GM12878 (cell line): ENCODE results near the gene TOMM22. TPM values are rescaled to one million over a fixed set of nuclear protein-coding genes. Genes with fewer than 3 reads are reported as not detected.

ENCODE experiments used
- BACH1 ChIP-seq: fragments of 450-650 bp; IDR thresholded peaks from 2 replicates; pipeline ENCODE4 v1.6.1; 2017; ENCODE audit warnings: mild to moderate bottlenecking, borderline replicate concordance
- CHD1 ChIP-seq: IDR thresholded peaks from 2 replicates; pipeline ENCODE4 v1.6.1; 2012; ENCODE audit warnings: low read depth, low read length, improper control_type of control experiment
- FOXK2 ChIP-seq: fragments of 450-650 bp; IDR thresholded peaks from 2 replicates; pipeline ENCODE4 v1.6.1; 2017; ENCODE audit warnings: mild to moderate bottlenecking, moderate library complexity
- POLR2AphosphoS5 ChIP-seq: IDR thresholded peaks from 2 replicates; pipeline ENCODE4 v1.6.1; 2011; ENCODE audit warnings: mild to moderate bottlenecking, low read length, inconsistent platforms
- PRDM15 ChIP-seq: fragments of 450-650 bp; formaldehyde crosslinking; IDR thresholded peaks from 2 replicates; pipeline ENCODE4 v1.4.0; 2020; ENCODE audit warnings: mild to moderate bottlenecking, moderate library complexity
- RFX5 ChIP-seq: IDR thresholded peaks from 2 replicates; pipeline ENCODE4 v1.6.1; 2011; ENCODE audit warnings: low read depth, low read length, improper control_type of control experiment
- RUNX3 ChIP-seq: IDR thresholded peaks from 2 replicates; pipeline ENCODE4 v1.6.1; 2012; ENCODE audit warnings: low read length, inconsistent platforms
- SREBF1 ChIP-seq: IDR thresholded peaks from 2 replicates; pipeline ENCODE4 v1.6.1; 2012; ENCODE audit warnings: mild to moderate bottlenecking, low read length
- TCF12 ChIP-seq: IDR thresholded peaks from 2 replicates; pipeline ENCODE4 v1.6.1; 2011; ENCODE audit warnings: low read depth, mild to moderate bottlenecking, low read length
- ZBED1 ChIP-seq: IDR thresholded peaks from 2 replicates; pipeline ENCODE4 v1.6.1; 2016; ENCODE audit warnings: borderline replicate concordance
- polyA plus RNA-seq, 11 experiments: library from polyadenylated mRNA; depleted of rRNA in 4 of 11; unstranded in 6 of 11; stranded (reverse) in 5 of 11; fragments of >200 nt; fragmentation: Nextera tagmentation in 4 of 11; fragmentation: Illumina TruSeq in 1 of 11; extraction: Ambion mirVana in 4 of 11; extraction: Trizol in 1 of 11; gene quantifications; 1 replicate in 1 of 11; 2 replicates in 10 of 11; pipeline versions ENCODE4 v1.2.1 to v1.2.3, GENCODE V29; 2011 to 2016; ENCODE audit warnings: inconsistent platforms in 2 of 11, missing spikeins in 2 of 11, low read depth in 1 of 11
- total RNA-seq, 4 experiments: library from RNA; depleted of rRNA in 3 of 4; stranded (reverse); fragments of >200 nt in 3 of 4; fragmentation: Illumina TruSeq in 1 of 4; extraction: Trizol in 1 of 4; gene quantifications; 2 replicates each; pipeline versions ENCODE4 v1.2.1 to v1.2.3, GENCODE V29; 2013 to 2021
- TF ChIP-seq, protein P1 (sequence below): IDR thresholded peaks from 2 replicates; pipeline ENCODE4 v1.6.1; 2012; ENCODE audit warnings: low read depth, low read length, improper control_type of control experiment
- TF ChIP-seq, protein P2 (sequence below): IDR thresholded peaks from 2 replicates; pipeline ENCODE4 v1.6.1; 2012; ENCODE audit warnings: mild to moderate bottlenecking, low read depth, low read length
- TF ChIP-seq, protein P3 (sequence below): fragments of 450-650 bp; IDR thresholded peaks from 2 replicates; pipeline ENCODE4 v1.6.1; 2017; ENCODE audit warnings: low read depth, mild to moderate bottlenecking, moderate library complexity
- TF ChIP-seq, protein P4 (sequence below): fragments of 450-650 bp; IDR thresholded peaks from 2 replicates; pipeline ENCODE4 v1.6.1; 2016; ENCODE audit warnings: mild to moderate bottlenecking
- TF ChIP-seq, protein P5 (sequence below): fragments of 450-650 bp; conservative IDR thresholded peaks from 2 replicates; pipeline ENCODE4 v1.6.1; 2017; ENCODE audit warnings: mild to moderate bottlenecking, moderate library complexity

Gene TOMM22
- total and polyA plus RNA-seq, 10 of the 15 experiments (the other 5 are each of a cell fraction or from before 2014, with no cell fraction given): 37.6 to 197 (median 94.9) TPM

DNA sequence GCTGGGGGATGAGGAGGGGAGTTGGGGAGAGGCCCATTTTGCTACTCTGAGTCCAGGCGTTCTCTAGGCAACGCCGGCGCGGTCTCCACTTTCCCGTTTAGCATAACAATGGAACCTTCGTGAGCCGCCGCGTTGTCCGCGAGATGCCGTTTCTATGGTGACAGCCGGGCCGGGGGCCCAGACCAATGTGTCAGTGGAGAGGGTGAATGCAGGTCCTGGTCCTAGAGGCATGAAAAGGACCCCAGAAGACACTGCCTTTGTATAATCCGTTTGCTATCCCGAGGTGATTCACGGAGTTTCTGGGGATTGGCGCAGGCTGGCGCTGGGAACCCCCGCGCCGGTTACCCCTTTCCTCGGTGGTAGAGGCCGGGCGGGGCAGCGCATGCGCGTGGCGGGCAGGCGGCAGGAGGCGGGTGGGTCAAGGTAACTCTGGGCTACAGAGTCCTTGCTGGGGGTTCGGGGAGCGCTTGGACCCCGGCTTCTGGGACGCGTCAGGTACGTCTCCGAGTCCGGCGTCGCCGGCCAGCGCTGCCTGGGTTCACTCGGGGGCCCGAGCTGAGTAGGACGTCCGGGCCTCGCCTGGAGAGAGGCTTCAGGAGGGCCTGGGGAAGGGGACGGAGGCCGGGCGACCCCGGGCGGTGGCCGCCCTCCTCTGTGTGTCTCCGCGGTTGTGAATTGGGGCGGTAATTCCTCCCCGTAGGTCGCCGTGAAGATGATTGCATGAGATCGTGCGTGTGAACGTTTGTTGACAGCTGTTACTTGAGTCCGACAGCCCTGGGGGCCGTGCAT lies 25.3 kb upstream of the TOMM22 start, which contains the start of the genes CBY1 and FAM227A (continued):
- TF ChIP-seq SREBF1 (peak; percentile 98), RUNX3 (0 out of 2 replicates have a peak, but pooled peaks have one; percentile 15), PRDM15 (no peak), CHD1 (peak; percentile 99), TCF12 (no peak), ZBED1 (no peak), RFX5 (peak; percentile 40; the same call in 1 of the 2 replicates), BACH1 (no peak), POLR2AphosphoS5 (peak; percentile 50; the same call in 1 of the 2 replicates), FOXK2 (peak; percentile 98)
- TF ChIP-seq, protein P1, sequence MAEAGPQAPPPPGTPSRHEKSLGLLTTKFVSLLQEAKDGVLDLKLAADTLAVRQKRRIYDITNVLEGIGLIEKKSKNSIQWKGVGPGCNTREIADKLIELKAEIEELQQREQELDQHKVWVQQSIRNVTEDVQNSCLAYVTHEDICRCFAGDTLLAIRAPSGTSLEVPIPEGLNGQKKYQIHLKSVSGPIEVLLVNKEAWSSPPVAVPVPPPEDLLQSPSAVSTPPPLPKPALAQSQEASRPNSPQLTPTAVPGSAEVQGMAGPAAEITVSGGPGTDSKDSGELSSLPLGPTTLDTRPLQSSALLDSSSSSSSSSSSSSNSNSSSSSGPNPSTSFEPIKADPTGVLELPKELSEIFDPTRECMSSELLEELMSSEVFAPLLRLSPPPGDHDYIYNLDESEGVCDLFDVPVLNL: peak; percentile 60
- TF ChIP-seq, protein P2, sequence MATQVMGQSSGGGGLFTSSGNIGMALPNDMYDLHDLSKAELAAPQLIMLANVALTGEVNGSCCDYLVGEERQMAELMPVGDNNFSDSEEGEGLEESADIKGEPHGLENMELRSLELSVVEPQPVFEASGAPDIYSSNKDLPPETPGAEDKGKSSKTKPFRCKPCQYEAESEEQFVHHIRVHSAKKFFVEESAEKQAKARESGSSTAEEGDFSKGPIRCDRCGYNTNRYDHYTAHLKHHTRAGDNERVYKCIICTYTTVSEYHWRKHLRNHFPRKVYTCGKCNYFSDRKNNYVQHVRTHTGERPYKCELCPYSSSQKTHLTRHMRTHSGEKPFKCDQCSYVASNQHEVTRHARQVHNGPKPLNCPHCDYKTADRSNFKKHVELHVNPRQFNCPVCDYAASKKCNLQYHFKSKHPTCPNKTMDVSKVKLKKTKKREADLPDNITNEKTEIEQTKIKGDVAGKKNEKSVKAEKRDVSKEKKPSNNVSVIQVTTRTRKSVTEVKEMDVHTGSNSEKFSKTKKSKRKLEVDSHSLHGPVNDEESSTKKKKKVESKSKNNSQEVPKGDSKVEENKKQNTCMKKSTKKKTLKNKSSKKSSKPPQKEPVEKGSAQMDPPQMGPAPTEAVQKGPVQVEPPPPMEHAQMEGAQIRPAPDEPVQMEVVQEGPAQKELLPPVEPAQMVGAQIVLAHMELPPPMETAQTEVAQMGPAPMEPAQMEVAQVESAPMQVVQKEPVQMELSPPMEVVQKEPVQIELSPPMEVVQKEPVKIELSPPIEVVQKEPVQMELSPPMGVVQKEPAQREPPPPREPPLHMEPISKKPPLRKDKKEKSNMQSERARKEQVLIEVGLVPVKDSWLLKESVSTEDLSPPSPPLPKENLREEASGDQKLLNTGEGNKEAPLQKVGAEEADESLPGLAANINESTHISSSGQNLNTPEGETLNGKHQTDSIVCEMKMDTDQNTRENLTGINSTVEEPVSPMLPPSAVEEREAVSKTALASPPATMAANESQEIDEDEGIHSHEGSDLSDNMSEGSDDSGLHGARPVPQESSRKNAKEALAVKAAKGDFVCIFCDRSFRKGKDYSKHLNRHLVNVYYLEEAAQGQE: no peak
- TF ChIP-seq, protein P3, sequence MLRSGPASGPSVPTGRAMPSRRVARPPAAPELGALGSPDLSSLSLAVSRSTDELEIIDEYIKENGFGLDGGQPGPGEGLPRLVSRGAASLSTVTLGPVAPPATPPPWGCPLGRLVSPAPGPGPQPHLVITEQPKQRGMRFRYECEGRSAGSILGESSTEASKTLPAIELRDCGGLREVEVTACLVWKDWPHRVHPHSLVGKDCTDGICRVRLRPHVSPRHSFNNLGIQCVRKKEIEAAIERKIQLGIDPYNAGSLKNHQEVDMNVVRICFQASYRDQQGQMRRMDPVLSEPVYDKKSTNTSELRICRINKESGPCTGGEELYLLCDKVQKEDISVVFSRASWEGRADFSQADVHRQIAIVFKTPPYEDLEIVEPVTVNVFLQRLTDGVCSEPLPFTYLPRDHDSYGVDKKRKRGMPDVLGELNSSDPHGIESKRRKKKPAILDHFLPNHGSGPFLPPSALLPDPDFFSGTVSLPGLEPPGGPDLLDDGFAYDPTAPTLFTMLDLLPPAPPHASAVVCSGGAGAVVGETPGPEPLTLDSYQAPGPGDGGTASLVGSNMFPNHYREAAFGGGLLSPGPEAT: peak; percentile 75
- TF ChIP-seq, protein P4, sequence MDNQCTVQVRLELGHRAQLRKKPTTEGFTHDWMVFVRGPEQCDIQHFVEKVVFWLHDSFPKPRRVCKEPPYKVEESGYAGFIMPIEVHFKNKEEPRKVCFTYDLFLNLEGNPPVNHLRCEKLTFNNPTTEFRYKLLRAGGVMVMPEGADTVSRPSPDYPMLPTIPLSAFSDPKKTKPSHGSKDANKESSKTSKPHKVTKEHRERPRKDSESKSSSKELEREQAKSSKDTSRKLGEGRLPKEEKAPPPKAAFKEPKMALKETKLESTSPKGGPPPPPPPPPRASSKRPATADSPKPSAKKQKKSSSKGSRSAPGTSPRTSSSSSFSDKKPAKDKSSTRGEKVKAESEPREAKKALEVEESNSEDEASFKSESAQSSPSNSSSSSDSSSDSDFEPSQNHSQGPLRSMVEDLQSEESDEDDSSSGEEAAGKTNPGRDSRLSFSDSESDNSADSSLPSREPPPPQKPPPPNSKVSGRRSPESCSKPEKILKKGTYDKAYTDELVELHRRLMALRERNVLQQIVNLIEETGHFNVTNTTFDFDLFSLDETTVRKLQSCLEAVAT: peak; percentile 60; the same call in 1 of the 2 replicates
- TF ChIP-seq, protein P5, sequence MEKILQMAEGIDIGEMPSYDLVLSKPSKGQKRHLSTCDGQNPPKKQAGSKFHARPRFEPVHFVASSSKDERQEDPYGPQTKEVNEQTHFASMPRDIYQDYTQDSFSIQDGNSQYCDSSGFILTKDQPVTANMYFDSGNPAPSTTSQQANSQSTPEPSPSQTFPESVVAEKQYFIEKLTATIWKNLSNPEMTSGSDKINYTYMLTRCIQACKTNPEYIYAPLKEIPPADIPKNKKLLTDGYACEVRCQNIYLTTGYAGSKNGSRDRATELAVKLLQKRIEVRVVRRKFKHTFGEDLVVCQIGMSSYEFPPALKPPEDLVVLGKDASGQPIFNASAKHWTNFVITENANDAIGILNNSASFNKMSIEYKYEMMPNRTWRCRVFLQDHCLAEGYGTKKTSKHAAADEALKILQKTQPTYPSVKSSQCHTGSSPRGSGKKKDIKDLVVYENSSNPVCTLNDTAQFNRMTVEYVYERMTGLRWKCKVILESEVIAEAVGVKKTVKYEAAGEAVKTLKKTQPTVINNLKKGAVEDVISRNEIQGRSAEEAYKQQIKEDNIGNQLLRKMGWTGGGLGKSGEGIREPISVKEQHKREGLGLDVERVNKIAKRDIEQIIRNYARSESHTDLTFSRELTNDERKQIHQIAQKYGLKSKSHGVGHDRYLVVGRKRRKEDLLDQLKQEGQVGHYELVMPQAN: peak; percentile 60
